PC-3 (cell line): ENCODE results near the gene NKX6-2. TPM values are rescaled to one million over a fixed set of nuclear protein-coding genes. Genes with fewer than 3 reads are reported as not detected.
"Not testable (repeated sequence)": the region's sequence is repeated elsewhere in the genome, so short reads cannot be mapped to it uniquely, and the experiment has no call there.

ENCODE experiments used
- ATAC-seq: fragments of 200-7000 bp; cut with Tn5 transposase; 2 replicates; pipeline ENCODE4 v1.9.1; 2020; ENCODE audit warnings: mild to moderate bottlenecking, moderate library complexity
- BruUV-seq: library from RNA; stranded (reverse); fragments of 400-500 nt; replicated peaks from 2 replicates; lab custom pipeline; 2021; lab: Mats Ljungman, UMichigan
- CTCF ChIA-PET: fragments of 300-600 bp; sonication (Branson Sonifier 250); formaldehyde crosslinking; loops from one replicate; lab custom pipeline; 2022; ENCODE audit warnings: antibody characterized with exemption; lab: Charles Lee
- POLR2A ChIA-PET: fragments of 300-600 bp; sonication (Branson Sonifier 250); formaldehyde crosslinking; loops from one replicate; lab custom pipeline; 2022; ENCODE audit warnings: antibody characterized with exemption; ENCODE audit not compliant: unreplicated experiment; lab: Charles Lee
- DNase-seq: peaks from one replicate; pipeline ENCODE4 v3.0.0-alpha.2; 2015
- H2AFZ ChIP-seq: fragments of 300-600 bp; sonication (generic); 2 replicates; pipeline ENCODE4 v1.6.0; 2016; ENCODE audit warnings: antibody characterized with exemption, low read length
- H3F3A ChIP-seq: fragments of 300-600 bp; sonication (generic); one replicate; pipeline ENCODE4 v1.6.0; 2017; ENCODE audit warnings: antibody characterized with exemption, low read length, control low read depth, mild to moderate bottlenecking; ENCODE audit not compliant: unreplicated experiment
- H3K27ac ChIP-seq: fragments of 300-600 bp; sonication (generic); 2 replicates; pipeline ENCODE4 v1.5.1; 2016; ENCODE audit warnings: mild to moderate bottlenecking, low read length
- H3K27me3 ChIP-seq: fragments of 300-600 bp; sonication (generic); 2 replicates; pipeline ENCODE4 v1.6.1; 2016; ENCODE audit warnings: low read length, mixed read lengths
- H3K36me3 ChIP-seq: fragments of 300-600 bp; sonication (generic); 2 replicates; pipeline ENCODE4 v1.6.1; 2016; ENCODE audit warnings: low read depth, mixed run types, low read length, mixed read lengths
- H3K4me1 ChIP-seq: fragments of 300-600 bp; sonication (generic); 2 replicates; pipeline ENCODE4 v1.5.1; 2016; ENCODE audit warnings: low read length; ENCODE audit not compliant: insufficient read depth
- H3K4me2 ChIP-seq: fragments of 300-600 bp; sonication (generic); 2 replicates; pipeline ENCODE4 v1.6.0; 2016; ENCODE audit warnings: low read length
- H3K4me3 ChIP-seq: fragments of 300-600 bp; sonication (generic); 2 replicates; pipeline ENCODE4 v1.5.1; 2016; ENCODE audit warnings: mild to moderate bottlenecking, low read length, mixed read lengths
- H3K79me2 ChIP-seq: fragments of 300-600 bp; sonication (generic); 2 replicates; pipeline ENCODE4 v1.6.1; 2017; ENCODE audit warnings: low read length, mixed read lengths
- H3K9ac ChIP-seq: fragments of 300-600 bp; sonication (generic); 2 replicates; pipeline ENCODE4 v1.6.0; 2016; ENCODE audit warnings: mild to moderate bottlenecking, low read length
- H3K9me2 ChIP-seq: fragments of 300-600 bp; sonication (generic); replicated peaks from 2 replicates; pipeline ENCODE4 v1.6.1; 2016; ENCODE audit warnings: mixed run types, low read length, mixed read lengths
- H3K9me3 ChIP-seq: fragments of 300-600 bp; sonication (generic); 2 replicates; pipeline ENCODE4 v1.6.1; 2016; ENCODE audit warnings: low read length, mixed read lengths
- H4K20me1 ChIP-seq: fragments of 300-600 bp; sonication (generic); 2 replicates; pipeline ENCODE4 v1.6.1; 2016; ENCODE audit warnings: low read length, mixed read lengths
- CTCF ChIP-seq: fragments of 300-600 bp; sonication (generic); conservative IDR thresholded peaks from 2 replicates; pipeline ENCODE4 v1.5.1; 2017; ENCODE audit warnings: antibody characterized with exemption, low read depth, mild to moderate bottlenecking, low read length
- EZH2 ChIP-seq: fragments of 300-600 bp; sonication (generic); IDR thresholded peaks from one replicate; pipeline ENCODE4 v1.6.1; 2017; ENCODE audit warnings: antibody characterized with exemption, mild to moderate bottlenecking, low read length; ENCODE audit not compliant: unreplicated experiment
- EZH2phosphoT487 ChIP-seq: fragments of 300-600 bp; sonication (generic); IDR thresholded peaks from 2 replicates; pipeline ENCODE4 v1.6.1; 2018; ENCODE audit warnings: mild to moderate bottlenecking, antibody characterized with exemption, low read length, borderline replicate concordance
- intact Hi-C: fragments of 100-400 bp; cut with micrococcal nuclease; formaldehyde crosslinking; loops from 2 replicates; pipeline ENCODE4 v1.9.0; 2023
- total RNA-seq: library from RNA; depleted of rRNA; stranded (reverse); fragments of >200 nt; gene quantifications from 2 replicates; pipeline ENCODE4 v1.2.3, GENCODE V29; 2014

NKX6-2 gene
- total RNA-seq, 1 experiment from 2014 or later: not detected

- ATAC-seq (no peak), DNase-seq (no peak)
- H3K27ac ChIP-seq: no peak overlapping the region
- H4K20me1 ChIP-seq: no peaks in the 10 kb centered on the region
- H3K9ac ChIP-seq: no peak overlapping the region
- no peak overlapping the region for H3K4me2 ChIP-seq
- no peaks in the 10 kb centered on the region for H3K9me3 ChIP-seq
- H3K36me3 ChIP-seq: no peaks in the 10 kb centered on the region
- no peak for TF ChIP-seq EZH2phosphoT487
- no peak for TF ChIP-seq EZH2
- intact Hi-C loops: no loop called here
- ChIA-PET POLR2A (no interaction called here), CTCF (no interaction called here)
- no TSS peak for BruUV-seq
- H3K79me2 ChIP-seq: no peaks in the 10 kb centered on the region
- H2AFZ ChIP-seq: no peak overlapping the region
- H3F3A ChIP-seq: no peaks in the 10 kb centered on the region
- H3K27me3 ChIP-seq: no peaks in the 10 kb centered on the region
- no peaks in the 10 kb centered on the region for H3K9me2 ChIP-seq
- H3K4me3 ChIP-seq: no peak overlapping the region
- H3K4me1 ChIP-seq: no peaks in the 10 kb centered on the region
Measured at GRCh38 chr10:132774181-132774901, 11.6 kb downstream of the NKX6-2 start.

DNA sequence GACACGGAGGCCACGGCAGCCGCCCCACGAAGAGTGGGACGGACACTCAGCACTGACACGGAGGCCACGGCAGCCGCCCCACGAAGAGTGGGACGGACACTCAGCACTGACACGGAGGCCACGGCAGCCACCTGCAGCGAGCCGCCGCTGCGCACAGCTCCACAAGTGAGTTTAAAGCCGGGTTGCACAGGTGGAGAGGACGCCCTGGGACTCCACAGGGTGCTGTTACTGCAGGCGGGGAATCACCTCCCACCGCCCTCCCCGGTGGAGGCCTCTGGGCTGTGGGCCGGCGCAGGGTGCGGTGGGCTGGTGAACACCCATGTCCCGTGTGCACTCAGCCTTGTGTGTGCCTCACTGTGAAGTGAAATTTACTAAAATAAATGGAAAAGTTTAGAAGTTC, 13.1 kb downstream of the NKX6-2 start:
- H3K79me2 ChIP-seq, H3K4me1 ChIP-seq, intact Hi-C loops, H3K4me3 ChIP-seq, H3K27me3 ChIP-seq, H3K9me3 ChIP-seq, H3K9me2 ChIP-seq, H3K27ac ChIP-seq, H3F3A ChIP-seq, H3K36me3 ChIP-seq, CTCF ChIA-PET, H3K9ac ChIP-seq, ATAC-seq, POLR2A ChIA-PET, DNase-seq, BruUV-seq, H4K20me1 ChIP-seq, H3K4me2 ChIP-seq, H2AFZ ChIP-seq: not testable (repeated sequence)

DNA sequence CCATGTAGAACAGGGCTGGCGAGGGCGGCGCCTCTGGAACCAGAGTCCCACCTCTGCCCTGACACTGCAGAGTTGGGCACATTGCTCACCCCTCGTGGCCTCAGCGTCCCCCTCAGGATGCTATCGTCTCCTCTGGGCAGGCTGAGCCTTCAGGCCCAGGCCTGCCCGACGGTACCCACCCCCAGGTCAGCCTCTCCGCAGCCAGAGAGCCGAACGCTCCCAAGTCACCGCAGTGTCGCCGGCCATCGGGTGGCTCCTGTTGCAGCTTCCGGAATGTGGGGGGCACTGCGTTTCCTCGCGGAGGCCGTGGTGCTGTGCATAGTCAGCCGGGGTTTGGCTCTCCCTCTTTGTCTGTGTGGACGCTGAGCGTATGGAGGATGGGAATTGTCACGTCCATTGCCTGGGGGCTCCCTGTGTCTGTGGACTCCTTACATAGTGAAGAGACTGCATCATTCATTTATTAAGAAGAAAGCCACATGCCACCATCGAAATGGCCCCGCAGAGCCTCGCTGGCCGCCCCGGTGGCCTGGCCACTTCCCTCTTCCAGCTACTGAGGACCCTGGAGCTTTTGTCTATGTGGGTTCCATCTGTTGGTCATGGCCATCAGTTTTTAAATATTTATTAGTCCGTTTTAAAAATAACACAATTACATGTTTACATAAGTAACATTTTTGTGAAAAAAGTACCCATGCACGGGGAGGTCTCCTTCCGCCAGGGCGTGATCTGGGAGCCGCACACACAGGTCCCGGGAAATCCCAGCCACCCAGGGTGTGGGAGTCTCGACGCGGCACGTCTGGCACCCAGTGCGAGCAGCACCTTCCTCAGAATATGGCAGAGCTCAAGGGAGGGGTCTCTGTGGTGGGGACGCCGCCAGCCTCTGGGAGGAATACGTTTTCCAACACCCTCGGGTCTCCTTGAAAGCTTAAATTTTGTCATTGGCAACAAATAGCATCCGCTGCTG, 15.6 kb downstream of the NKX6-2 start:
- H3K27me3 ChIP-seq: no peaks in the 10 kb centered on the region
- no peak overlapping the region for H2AFZ ChIP-seq
- intact Hi-C loops: no loop called here
- BruUV-seq: no TSS peak
- no peaks in the 10 kb centered on the region for H4K20me1 ChIP-seq
- H3K9me2 ChIP-seq: no peaks in the 10 kb centered on the region
- no peak overlapping the region for H3K4me3 ChIP-seq
- ATAC-seq (no peak), DNase-seq (no peak)
- no peaks in the 10 kb centered on the region for H3K9me3 ChIP-seq
- H3K4me1 ChIP-seq: no peaks in the 10 kb centered on the region
- no peak overlapping the region for H3K9ac ChIP-seq
- ChIA-PET CTCF (no interaction called here), POLR2A (interaction anchor here (0.6 kb wide), 1 partner anchor 71 kb away, joined by 3 read pairs; no protein-coding TSS in a partner anchor)
- no peaks in the 10 kb centered on the region for H3K79me2 ChIP-seq
- H3F3A ChIP-seq: no peaks in the 10 kb centered on the region
- H3K4me2 ChIP-seq: no peak overlapping the region
- no peak for TF ChIP-seq CTCF
- no peak for TF ChIP-seq EZH2phosphoT487
- TF ChIP-seq EZH2: no peak
- no peaks in the 10 kb centered on the region for H3K36me3 ChIP-seq
- H3K27ac ChIP-seq: no peak overlapping the region
